ENCODE results near the gene EMD.
"Not testable (repeated sequence)": the region's sequence is repeated elsewhere in the genome, so short reads cannot be mapped to it uniquely, and the experiment has no call there.

The EMD gene

DNA sequence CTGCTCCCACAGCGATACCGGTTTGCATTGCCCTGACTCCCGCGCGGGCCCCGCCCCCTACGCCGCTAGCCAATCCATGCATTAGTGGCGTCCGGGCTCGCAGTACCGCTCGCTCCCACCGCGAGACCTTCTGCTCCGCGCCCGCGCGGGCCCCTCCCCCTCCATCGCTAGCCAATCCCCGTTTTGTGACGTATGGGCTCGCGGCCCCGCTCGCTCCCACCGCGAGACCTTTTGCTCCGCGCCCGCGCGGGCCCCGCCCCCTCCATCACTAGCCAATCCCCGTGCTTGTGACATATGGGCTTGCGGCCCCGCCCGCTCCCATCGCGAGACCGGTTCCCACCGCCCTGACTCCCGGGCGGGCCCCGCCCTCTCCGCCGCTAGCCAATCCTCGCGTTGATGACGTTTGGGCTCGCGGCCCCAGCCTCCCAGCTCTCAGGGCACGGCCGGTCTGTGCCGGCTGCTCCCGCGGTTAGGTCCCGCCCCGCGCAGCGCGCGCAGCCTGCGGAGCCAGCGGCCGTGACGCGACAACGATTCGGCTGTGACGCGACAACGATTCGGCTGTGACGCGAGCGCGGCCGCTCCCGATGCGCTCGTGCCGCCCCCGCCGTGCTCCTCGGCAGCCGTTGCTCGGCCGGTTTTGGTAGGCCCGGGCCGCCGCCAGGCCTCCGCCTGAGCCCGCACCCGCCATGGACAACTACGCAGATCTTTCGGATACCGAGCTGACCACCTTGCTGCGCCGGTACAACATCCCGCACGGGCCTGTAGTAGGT is at the start of gene EMD:
TSS of gene EMD (plus strand) at position 497 of the 770 bp plus-strand sequence. CDS start at position 687, 190 bp downstream.
- peak; percentile 93 for DNase-seq (ENCODE audit: low read depth)

DNA sequence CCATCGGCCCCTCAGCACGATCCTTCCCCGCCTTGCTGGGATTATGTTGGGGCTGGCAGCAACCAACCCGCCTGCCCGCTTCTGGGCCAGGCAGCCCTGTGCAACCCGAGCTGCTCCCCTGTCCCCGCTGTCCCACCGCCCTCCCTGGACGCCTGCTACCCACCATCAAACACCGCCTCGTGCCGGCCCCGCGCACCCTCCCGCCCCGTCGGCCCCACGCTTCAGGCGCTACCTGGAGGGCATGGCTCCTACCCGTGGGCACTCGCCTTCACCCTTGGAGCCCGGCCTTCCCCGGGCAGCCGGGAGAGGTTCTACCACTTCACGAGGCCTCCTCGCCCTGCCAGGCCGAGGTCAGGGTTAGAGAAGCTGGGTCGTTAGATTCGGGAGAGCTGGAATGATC is 46.5 kb upstream of the EMD start:
- DNase-seq (ENCODE audit: low read depth) = no peak

DNA sequence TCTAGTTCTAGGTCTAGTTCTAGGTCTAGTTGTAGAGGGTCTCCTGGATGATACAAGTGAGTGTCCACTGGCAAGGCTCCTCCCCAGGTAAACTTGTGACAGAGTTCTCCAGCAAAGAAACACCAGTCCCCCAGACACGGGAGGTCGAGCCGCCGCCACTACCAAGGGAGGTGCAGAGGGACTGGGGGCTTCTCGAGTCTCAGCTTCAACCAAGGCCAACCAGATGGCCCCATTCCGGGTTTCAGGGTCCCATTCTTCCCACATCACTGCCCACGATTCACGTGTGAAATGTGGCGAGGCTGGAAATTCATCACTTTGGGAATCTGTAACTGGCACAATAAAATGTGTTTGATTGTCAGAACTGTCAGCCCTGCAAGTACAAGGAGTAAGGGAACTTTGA is 46.0 kb upstream of the EMD start:
- DNase-seq (ENCODE audit: low read depth) = no peak

DNA sequence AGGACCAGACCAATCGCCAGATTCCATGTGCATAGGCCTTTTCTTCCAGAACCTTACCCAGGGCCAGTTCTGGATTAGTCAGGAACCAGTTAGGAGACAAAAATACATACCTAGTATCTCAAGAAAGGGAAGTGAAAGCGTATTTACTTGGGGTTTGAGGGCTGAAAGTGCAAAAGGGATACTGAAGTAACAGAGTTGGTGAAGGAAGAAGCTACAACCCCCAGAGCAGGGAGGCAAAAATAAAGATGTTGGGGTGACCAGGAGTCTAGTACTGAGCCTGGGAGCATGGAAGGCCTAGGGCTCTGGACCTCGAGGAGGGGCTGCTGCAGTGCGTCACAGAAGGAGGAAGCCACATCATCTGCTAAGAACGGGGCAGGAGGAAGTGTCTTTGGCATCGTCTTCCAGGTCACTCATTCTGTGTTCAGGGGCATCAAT is 45.2 kb upstream of the EMD start:
- DNase-seq (ENCODE audit: low read depth) = no peak

DNA sequence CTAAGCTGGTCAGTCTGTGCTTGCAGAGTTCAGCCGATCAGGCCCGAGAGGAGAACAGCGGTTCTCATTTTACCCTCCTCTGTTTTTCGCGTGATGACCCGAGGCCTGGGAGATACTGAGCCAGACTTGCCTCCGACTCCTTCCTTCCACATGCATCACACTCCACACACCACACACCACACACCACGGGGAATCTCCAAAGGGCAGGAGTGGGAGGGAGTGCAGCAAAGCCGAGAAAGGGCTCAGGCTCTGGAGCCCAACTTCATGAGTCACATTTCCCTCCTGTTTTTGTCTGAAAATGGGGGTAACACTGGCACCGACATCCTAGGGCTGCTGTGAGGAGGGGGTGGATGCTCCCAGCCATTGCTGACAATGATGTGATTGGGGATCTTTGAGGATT is 44.6 kb upstream of the EMD start:
- DNase-seq (ENCODE audit: low read depth) = no peak

DNA sequence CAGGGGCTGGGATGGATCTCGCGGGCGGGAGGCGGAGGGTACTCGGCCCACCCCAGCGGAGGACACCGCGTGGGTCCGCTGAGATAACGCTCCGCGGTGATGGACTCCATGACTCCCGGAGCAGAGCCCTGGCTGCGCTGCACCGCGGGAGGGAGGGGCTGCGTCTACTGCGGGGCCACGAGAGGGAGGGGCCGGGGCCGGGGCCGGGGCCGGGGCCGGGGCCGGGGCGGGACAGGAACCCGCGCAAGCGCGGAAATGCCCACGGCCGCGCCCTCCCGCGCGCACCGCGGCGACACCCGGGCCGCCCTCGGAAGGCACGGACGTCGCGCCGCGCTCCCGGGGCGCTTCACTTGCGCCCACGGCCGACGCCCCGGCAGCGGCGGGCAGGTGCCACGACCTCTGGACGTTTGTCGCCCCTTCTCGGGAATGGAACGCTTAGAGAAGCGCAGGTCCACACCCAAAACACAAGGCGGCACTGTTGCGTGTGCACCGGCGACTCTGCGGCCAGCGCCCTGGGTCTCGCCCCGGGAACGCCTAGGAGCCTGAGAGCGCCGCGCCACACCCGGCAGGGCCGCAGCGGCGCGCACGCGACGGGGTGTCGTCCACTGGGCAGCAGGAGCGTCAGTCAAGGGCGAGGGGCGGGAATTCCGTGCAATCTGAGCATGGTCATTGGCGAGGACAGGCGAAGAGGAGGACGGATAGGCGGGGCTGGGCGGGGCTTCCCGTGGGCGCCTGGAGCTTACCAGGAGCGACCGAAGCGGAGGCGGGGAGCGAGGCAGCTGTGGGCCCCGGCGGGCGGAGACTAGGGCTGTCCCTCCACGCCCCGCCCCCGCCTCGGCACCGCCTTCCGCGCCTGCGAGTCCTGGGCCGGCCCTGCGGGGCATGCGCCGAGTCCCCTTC is 37.4 kb upstream of the EMD start:
- not testable (repeated sequence) for DNase-seq (ENCODE audit: low read depth)

DNA sequence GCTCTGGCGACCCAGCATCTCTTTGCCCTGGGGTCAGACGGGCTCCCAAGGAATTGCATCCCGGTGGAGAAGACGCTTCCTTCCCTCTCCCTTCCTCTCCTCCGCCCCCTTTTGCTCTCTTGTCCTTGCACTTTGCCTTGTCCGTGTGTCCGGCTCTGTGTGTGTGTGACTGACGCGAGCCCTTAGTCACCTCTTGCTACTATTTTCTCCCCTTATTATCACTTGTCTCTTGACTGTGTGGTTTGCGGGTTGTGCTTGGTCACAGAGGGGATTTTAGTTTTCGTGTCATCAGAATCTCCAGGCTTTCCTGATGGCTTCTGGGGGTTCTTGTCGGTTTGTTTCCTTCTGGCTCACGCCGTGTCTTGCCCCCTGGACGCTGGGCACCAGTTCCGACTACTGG is 36.0 kb upstream of the EMD start:
- not testable (repeated sequence) for DNase-seq (ENCODE audit: low read depth)

DNA sequence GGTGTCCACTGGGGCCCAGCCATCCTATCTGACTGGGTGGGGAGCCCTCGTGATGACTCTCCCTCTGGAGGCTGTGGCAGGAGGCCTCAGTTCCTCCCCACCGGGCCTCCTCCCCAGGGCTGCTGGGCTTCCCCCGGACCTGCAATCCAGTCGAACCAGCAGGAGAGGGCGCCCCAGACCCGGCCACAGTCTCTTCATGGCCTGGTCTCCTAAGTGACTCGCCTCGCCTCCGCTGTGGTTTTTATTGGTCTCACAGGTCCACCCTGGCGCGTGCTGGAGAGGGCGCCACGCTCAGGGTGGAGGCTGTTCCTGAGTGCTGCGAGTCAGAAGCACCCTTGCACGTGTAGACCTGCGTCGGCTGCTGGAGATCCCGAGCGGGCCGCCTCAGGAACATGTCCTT is 35.5 kb upstream of the EMD start:
- not testable (repeated sequence) for DNase-seq (ENCODE audit: low read depth)

DNA sequence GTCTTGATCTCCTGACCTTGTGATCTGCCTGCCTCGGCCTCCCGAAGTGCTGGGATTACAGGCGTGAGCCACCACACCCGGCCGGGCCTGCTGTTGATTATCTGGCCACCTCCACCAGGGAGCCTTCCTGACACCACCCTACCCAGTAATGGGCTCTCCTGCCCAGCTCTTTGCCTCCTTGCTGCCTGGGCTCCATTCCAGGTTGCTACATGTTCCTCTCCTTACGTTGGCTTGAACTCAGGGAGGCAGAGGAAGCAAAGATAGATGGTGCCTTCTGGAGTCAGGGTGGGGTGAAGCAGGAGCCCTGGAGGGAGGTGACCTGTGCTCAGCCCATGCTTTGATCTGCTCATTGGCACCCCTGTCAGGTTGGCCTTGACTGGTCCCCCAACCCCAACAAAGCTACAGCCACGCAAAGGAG is 31.0 kb upstream of the EMD start:
- DNase-seq (ENCODE audit: low read depth) = no peak

DNA sequence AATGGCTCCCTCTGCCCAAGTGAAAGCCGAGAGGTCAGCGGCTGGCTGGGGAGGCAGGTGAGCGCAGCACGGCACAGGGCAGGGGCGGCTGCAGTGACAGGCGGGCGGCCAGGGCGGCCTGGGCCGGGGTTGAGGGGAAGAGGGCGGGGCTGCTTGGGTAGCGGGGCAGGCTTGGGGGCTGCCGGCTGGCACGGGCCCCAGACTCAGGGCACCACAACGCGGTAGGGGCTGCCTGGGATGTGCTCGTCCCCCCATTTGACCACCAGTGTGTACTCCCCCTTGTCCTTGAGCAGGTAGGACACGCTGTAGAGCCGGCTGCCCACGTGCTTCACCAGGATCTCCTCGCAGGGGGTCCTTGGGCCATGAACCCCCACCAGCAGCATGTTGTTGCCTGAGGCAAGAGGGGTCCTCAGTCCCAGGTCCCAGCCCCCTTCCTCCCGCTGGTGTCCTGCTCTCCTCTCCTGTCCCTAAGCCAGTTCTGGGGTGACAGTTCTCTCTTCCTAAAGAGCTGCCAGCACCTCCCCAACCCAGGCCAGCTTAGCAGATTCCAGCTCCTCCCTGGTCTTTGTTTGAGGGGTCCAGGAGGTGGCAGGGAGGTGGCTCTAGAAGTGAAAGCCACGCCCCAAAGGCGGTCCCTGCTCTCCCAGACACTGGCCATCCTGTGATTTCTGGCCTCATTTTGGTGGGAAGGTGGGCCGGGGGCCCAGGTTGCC is 30.3 kb upstream of the EMD start:
- no peak for DNase-seq (ENCODE audit: low read depth)

DNA sequence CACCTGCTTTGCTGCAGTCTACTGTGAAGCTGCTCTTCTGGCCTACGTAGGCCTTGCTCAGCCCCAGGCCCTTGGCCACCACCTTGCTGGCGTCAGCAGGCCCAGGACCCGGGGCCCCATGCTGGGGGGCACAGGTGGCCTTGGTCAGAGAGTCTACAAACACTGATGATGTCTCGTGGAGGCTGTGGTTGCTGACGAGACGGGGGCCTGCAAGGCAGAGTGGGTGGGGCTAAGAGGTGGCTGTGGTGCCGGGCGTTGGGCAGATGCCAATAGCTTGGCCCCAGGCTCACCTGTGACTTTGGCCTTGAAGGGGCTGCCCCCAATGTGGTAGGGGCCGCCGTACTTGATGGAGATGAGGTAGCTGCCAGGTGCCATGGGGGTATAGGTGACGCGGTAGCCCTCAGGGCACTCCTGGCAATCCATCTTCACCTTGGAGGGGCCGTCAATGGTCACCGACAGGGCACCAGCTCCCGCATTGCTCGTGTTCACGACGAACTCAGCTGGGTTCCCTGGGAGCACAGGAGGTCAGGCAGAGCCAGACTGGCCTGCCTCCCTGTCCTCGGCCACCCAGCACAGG is 29.6 kb upstream of the EMD start:
- peak; percentile 26 for DNase-seq (ENCODE audit: low read depth)

DNA sequence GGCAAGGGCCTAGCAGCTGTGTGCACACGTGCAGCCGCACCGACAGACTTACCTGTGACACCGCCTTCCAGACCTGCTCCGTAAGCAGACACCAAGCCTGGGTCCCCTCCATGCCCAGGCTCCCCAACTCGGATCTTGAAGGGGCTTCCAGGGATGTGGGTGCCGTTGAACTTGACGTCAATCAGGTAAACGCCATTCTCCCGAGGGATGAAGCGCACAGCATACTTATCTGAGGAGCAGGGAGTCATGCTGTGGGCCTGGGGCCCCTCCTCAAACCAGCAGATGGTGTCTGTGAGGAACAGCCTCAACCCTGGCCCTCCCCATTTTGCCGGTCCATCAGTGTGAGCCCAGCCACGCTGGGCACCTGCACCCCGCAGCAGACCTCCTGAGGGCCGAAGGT is 29.1 kb upstream of the EMD start:
- DNase-seq (ENCODE audit: low read depth) = peak; percentile 3

DNA sequence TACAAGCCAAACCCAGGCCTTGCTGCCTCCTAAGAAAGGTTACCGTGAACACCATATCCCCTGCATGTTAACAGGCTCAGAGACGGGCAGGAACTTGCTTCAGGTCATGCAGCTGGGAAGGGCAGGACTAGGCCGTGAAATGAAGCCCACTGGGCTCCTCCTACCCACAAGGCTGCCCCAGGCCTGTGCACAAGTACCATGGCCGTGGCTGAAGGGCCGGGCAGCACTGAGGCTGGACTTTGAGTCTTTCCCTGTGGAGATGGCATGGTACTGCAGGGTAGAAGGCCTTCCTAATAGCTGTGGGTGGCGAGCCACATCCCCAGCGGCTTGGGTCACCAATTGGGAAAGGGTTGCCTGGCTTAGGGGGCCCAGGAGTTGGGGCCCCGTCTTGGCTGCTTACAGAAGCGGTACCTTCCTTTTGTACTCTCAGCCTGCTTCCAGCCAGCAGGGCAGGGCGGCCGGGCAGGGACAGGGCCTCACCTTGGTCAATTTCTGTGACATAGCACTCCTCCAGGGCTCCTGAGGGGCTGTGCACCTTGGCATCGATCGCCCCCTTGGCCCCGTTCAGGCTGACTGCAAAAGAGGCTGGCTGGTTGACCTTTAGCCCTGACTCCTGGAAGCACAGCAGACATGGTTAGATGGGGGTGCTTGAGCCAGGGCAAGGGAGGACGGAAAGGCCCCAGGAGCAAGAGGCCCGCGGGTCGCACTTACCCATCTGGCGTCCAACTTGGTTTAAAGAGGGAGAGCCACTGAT is 28.5 kb upstream of the EMD start:
- DNase-seq (ENCODE audit: low read depth) = peak; percentile 0

DNA sequence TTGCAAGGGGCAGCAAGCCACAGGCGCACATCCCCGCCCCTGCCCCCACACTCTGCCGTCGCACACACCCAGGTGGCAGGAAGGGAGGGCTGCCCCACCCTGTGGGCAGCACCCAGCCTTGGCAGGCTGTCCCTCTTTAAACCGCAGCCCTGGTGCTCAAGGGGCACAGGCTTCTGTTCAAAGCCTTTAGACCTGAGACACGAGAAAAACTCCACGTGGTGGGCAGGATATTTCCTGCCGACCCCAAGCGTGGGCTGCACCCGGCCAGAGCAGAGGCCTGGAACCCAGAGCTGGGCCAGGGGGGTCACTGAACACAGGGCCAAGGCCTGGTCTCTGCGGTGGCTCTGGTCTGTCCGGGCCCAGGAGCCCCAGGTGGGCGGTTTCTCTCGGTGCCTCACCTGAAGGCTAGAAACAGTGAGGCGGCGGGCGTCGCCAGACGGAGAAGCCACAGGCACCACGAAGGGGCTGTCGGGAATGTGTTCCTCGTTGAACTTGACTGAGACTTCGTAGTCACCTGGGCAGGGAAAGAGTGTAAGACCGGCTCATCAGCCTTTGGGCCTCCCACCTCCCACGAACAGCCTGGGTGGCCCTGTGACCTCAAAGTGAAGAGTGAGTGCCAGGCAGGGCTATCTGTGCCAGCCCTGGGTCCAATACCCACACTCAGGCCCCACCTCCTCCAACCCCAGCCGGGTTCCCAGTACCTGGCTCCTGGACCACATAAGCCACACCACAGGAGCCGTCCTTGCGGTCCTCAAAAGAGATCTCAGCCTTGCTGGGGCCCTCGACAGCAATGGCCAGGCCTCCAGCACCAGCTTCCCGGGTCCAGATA is 27.7 kb upstream of the EMD start:
- DNase-seq (ENCODE audit: low read depth) = peak; percentile 49

DNA sequence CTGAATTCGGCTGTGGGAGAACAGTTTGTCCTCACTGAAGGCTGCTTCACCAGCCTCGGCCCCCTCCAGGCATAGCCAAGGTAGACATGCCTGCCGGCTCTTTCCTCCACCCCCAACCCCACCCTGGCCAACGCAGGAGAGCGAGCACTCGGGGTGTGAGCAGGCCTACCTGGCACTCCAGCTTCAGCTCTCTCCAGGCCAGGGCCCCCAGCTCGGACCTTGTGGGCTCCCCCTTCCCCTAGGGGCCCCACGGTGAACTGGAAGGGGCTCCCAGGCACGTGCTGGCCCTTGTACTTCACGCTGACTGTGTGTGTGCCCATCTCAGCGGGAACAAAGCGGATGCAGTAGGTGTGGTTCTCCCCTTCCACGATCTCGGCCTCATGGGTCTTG is 27.1 kb upstream of the EMD start:
- no peak for DNase-seq (ENCODE audit: low read depth)

DNA sequence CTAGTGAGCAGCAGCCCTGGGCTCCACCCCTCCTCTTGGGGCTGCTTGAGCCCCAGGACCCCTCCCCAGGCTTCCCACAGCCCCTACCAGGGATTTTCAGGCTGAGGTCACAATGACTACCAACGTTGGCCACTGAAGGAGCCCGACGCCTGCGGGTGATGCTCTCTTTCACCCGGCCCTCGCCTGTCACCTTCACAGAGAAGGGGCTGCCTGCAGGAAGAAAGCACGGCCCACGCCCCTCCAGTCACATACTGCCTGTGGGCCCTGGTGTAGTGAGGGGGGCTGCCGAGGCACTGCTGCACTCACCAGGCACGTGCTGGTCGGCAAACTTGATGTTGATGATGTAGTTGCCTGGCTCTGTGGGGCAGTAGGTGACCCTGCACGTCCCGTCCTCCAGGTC is 26.6 kb upstream of the EMD start:
- no peak for DNase-seq (ENCODE audit: low read depth)

DNA sequence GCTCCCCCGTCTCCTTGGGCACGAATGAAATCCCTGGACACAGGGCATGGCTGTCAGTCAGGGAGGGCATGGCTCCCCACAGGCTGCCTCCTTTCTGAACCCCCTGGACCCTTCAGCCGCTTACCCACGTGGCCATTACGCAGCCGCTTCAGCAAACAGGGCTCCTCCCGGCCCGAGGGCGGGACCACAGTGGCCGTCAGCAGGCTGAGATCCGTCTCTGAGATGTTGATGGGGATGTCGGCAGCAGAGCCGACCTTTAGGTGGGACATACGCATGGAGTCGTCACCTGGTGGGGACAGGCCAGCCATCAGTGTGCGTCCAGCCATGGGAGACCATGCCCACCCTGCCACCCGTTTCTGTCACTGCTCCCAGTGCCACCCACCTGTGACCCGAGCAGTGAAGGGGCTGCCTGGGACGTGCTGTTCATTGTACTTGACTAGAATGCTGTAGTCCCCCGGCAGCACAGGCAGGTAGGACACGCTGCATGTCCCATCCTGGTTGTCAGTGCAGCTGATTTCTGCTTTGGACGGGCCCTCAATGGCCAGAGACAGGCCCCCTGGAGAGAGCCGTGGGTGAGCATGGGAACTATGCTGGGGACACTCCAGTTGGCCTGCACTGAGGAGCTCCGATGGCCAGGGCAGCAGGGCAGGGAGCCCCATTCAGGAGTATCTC is 25.8 kb upstream of the EMD start:
- no peak for DNase-seq (ENCODE audit: low read depth)

DNA sequence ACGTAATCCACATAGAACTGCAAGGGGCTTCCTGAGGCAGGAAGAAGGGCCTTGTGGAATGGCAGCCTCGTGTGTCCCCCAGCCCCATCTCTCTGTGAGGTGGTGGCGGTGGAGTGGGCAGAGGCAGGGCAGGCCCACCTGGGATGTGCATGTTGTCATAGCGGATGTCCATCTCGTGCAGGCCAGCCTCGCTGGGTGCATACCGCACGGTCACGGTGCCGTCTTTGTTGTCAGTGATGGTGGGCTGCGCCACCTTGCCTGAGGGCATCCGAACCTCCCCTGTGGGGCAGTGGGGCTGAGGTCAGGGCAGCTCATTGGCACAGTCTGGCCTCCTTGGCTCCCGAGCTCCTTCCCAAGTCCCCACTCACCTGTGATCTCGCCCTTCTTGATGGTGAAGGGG is 25.1 kb upstream of the EMD start:
- DNase-seq (ENCODE audit: low read depth) = no peak

DNA sequence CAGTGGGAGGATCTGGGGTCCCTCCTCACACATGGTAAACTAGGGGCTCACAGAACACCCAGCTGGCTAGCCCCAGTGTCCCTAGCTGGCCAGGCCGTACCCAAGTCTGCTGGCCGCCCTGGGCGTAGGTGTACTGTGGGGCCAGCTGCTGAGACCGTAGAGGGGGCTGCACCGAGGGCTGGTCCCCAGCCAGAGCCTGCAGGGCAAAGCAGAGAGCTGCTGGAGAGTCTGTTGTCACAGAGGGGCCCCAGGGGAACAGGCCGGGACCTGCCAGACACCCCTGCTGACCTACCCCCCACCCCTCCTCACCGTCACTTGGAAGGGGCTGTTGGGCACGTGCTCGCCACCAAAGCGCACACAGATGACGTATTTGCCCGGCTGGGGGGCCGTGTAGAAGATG is 24.6 kb upstream of the EMD start:
- no peak for DNase-seq (ENCODE audit: low read depth)
